GM18870 (cell line): ENCODE data around the gene SMKR1.
"Not testable (repeated sequence)": the region's sequence is repeated elsewhere in the genome, so short reads cannot be mapped to it uniquely, and the experiment has no call there.

Experiments
- ATAC-seq: cut with Tn5 transposase; IDR thresholded peaks from one replicate; pipeline ENCODE4 v1.9.1; 2021; ENCODE audit warnings: moderate library complexity; ENCODE audit not compliant: unreplicated experiment

Gene SMKR1

DNA sequence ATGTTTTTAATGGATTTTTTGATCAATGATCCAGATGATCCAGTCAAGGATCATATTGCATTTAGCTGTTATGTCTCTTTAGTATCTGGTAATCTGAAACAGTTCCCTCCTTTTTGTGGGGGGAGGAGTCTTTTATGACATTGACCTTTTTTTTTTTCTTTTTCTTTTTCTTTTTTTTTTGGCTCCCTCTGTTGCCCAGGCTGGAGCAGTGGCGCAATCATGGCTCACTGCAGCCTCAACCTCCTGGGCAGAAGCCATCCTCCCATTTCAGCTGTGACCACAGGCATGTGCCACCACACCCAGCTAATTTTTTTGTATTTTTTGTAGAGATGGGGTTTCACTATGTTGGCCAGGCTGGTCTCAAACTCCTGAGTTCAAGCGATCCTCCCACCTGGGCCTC, 22.1 kb downstream of the SMKR1 start:
- not testable (repeated sequence) for ATAC-seq

GRCh38 chr7:129525225-129525862, 23.0 kb downstream of the SMKR1 start:
- no peak for ATAC-seq

DNA sequence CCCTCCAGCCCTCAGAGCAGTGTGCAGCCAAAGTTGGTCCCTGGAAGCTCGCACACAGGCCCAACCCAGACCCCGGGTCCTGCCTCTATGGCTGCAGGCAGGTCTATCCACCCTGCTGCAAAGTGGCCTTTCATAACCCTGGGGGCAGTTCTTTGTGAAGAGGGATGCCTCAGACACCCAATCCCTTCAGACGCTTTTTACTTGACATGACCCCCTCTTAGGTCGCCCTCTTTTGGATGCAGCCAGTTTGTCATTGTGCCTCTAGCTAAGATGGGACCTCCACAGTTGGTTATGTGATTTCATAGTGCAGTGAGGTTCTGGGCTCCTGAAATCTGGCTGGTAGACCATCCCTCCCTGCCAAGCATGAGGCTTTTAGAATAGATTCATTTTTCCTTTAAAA, 27.3 kb downstream of the SMKR1 start:
- no peak for ATAC-seq

GRCh38 chr7:129530795-129531391, 28.6 kb downstream of the SMKR1 start:
- no peak for ATAC-seq

- ATAC-seq = no peak
Observed at GRCh38 chr7:129531721-129532120, 29.4 kb downstream of the SMKR1 start.

DNA sequence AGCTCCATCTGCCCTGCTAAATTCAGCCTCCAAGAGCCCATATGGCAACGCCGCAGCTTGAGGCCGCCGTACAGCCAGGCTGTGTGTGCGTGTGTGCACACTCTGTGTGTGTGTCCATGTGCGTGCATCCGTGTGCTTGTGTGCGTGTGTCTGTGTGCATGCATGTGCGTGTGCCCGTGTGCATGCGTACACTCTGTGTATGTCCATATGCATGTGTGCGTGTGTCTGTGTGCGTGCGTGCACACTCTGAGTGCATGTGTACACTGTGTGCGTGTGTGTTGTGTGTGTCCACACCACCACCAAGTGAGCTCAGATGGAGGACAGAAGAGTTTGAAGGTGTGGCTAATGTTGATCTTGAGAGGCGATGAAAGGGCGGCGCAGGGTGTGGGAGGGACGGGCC, 30.0 kb downstream of the SMKR1 start:
- no peak for ATAC-seq

GRCh38 chr7:129534558-129535274, 32.4 kb downstream of the SMKR1 start:
- not testable (repeated sequence) for ATAC-seq

GRCh38 chr7:129535896-129536295, 33.6 kb downstream of the SMKR1 start:
- no peak for ATAC-seq

DNA sequence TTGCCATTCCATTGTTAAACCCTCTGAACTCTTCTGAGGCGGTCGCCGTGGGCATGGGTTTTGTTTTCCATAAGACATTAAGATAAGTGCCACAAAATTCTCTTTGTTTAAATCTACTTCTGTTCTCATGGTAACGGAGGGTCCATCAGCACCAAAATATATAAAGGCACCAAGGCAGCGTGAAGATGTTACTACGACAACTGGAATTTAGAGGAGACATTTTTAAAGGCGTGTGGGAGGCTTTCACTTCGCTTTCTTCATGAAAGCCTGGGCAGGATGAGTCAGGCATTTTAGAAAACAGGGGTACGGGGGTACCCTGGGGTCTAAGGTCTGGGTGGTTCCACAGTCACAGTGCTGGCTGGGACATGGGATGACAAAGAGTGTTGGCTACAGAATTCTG, 34.0 kb downstream of the SMKR1 start:
- no peak for ATAC-seq

DNA sequence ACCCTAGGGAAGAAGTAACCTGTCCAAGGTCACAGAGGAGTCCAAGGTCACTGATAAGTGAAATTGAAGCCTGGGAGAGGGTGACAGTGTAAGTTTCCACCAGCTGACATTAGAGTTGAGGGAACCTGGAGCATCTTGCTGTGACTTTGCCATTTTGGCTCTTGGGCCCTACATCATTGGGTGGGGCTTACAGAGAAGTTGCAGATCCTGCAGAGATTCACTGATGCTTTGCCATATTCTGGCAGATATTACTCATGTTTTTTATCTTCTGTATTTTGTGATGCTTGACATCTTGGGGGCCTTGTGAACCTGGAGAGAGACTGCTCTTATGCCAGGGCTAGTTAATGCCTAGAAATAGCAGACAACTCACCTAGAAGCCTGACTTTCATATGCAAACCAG, 36.5 kb downstream of the SMKR1 start:
- no peak for ATAC-seq

DNA sequence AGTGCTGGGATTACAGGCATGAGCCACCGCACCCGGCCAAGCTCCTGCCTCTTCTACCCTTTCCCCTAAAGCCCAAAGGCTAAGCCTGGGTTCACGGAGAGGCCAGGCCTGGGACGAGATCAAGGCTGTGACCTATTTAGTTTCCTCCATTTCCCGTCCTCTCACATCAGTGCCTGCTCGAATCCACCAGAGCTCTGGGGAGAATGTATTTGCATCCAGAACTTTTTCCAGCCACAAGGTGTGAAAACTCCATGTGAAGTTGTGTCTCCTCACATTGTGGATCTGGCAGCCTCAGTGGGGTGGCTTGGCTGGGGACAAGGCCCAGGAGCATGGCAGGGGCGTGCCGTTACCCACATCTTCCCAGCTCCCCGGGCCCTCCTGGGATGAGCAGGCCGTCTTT, 38.0 kb downstream of the SMKR1 start:
- no peak for ATAC-seq

DNA sequence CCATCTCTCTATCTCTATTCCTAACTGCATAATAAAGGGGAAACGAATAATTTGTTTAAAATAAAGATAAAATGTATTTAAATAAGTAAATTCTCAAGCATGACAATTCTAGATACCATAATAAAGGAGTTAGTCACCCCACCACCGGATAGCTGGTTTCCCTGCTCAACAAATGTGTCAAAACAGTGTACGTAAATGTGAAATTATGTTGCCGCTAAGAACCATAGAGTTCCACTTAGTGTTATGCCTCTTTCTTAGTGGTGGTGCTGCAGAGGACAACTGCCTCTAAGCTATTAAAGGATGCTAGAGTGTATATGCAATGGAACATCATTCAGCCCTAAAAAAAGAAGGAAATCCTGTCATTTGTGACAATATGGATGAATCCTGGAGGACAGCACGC, 42.4 kb downstream of the SMKR1 start:
- no peak for ATAC-seq

DNA sequence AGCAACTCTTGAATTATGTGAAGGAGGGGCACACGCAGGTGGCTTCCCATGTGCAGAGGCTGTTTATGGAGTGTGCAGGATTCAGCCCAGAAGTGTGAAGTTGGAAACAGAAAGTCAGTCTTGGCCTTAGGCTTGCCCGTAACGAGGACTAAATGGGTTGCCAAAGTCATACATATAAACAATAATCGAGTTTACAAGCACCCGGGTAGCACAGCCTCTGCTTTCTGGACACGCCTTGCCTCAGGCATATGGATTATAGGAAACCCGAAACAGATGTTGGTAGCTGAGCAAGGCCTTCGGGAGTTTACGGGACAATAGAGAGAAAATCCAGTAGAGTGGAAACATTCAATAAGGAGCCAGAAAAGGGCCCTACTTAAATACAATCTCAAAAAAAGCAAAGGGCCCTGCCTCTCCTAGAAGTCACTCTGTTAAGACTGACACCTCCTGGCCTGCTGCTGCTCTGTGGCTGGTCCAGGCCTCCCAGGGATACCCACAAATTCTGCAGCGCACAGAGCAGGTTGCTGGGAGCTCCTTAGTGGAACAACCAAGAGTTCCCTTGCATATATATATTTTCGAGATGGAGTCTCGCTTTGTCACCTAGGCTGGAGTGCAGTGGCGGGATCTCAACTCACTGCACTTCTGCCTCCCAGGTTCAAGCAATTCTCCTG, 48.5 kb downstream of the SMKR1 start:
- ATAC-seq = no peak

GRCh38 chr7:129553899-129554461, 51.6 kb downstream of the SMKR1 start:
- ATAC-seq = no peak

- ATAC-seq = no peak
Observed at GRCh38 chr7:129556607-129557133, 54.3 kb downstream of the SMKR1 start.

DNA sequence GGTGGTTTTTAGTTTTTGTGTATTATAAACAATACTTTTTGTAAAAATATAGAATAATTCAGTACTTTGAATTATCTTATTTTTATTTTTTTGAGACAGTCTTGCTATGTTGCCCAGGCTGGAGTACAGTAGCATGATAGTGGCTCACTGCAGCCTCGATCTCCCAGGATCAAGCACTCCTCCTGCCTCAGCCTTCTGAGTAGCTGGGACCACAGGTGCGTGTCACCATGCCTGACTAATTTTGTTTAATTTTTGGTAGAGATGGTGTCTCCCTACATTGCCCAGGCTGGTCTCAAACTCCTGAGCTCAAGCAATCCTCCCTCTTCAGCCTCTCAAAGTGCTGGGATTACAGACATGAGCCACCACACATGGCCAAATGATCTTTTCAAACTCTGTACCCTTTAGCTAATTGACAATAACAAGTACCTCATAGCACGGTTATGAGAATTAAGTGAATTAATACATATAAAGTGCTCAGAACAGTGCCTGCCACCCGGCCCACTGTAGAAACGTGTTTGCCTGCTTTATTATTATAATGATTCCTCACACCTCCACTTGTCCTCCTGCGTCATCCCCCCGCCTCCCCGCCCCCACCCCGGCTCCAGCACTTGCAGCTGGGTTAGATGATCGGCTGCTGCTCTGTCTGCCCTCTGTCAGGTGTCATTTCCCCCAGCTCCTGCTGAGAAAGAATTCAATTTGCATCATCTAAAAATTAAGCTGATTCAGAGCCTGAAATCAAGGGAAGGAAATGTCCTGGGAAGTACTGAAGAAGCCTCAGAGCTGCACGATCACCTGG, 55.6 kb downstream of the SMKR1 start:
- no peak for ATAC-seq

DNA sequence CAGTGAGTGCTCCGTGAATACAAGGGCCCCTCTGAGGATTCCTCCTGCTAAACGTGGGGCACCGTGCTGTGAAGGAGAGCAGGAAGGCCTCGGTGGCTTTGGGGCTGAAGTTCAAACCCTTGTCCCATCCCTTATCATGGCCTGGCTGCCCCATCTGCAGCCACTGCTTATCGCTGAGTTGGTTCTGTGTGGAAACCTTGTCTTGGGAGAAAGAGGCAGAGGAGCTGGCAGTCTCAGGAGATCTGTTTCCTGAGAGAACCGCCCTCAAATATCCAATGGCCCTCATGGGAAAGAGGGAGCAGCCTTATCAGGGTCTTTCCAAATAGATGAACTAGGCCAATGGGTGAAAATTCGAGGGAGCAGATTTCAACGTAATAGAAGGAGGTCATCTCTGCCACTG, 57.2 kb downstream of the SMKR1 start:
- no peak for ATAC-seq

DNA sequence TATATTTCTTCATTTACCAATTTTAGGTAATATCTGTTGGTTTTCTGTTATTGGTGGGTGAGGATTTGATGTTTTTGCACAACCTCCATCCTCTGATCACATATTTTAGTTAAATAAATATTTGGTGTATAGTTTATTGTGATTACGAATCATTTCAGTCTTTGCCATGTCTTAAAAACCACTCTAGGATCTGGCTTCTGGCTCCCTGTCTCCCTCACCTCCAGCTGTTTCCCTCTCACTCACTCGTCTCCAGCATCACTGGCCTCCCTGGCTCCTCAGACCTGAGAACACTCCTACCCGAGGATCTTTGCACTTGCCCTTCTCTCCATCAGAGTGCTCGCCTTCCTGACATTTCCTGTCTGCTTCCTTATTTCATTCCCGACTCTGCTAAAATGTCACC, 58.5 kb downstream of the SMKR1 start:
- ATAC-seq = no peak

DNA sequence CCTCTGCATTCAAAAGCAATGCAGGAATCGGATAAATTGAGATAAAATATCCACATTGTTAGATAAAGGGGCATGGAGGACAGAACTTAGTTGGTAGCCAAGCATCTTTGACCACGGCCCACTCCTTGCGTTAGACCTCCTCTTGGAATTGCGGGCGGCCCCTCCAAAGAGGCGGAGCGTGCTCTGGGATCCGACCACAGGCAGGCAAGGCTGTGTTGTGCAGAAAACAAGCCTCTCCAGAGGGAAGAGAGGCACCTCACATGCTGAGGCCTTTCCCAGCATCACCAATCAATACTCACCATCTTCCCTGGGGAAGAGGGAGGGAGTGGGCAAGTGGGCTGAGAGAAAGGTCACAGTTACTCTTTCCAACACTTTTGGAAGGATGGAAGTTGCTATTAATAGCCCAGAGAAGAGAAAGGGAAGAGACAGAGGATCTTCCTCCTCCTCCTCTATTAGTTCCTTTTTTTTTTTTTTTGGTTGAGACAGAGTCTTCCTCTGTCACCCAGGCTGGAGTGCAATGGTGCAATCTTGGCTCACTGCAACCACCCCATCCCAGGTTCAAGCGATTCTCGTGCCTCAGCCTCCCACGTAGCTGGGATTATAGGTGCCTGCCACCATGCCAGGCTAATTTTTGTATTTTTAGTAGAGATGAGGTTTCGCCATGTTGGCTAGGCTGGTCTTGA, 59.5 kb downstream of the SMKR1 start:
- ATAC-seq = no peak
